Measurements from ENCODE around the gene CDC42BPG. TPM values are rescaled to one million over a fixed set of nuclear protein-coding genes. Genes with fewer than 3 reads are reported as not detected.
"Not testable (repeated sequence)": the region's sequence is repeated elsewhere in the genome, so short reads cannot be mapped to it uniquely, and the experiment has no call there.

Gene CDC42BPG
- polyA plus RNA-seq, 1 donor: 0.91 TPM

- DNase-seq (ENCODE audit: low read depth): no peak
Observed at GRCh38 chr11:64849598-64850356, 5.3 kb upstream of the CDC42BPG start.

DNA sequence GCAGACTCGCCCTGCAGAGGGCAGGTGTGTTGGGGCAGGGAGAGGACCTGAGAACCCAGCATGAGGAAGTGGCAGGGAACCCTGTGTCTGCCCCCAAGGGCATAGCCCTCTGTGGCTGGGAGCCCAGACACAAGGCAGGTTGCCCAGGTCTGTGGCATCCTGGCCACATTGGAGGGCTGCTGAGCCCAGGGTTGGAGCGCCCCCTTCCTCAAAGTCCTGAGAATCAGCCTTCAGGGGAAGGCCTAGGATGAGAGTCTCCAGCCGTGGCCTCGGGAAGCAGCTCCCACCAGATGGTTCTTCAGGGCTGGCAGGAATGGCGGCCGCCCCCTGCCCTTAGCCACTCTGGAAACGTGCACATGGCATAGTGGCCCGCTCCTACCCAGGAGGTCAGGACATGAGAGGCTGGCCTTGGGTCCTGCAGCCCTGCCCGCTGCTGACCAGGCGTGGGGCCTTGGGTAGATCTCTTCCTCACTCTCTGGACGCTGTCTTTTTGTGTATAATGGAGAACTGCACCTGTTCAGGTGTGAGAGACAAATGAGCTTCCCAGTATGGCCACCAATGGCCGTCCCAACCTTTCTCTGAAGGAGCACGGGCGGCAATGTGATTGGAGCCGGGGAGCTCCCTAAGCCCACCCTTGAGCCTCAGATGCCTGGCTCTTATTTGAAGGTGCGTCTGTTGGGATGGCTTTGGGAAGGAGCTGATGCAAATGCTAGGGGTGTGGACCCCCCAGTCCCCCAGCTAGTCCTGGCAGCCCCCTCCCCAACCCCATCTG lies 4.6 kb upstream of the CDC42BPG start:
- no peak for DNase-seq (ENCODE audit: low read depth)

GRCh38 chr11:64848214-64848825 lies 3.9 kb upstream of the CDC42BPG start:
- no peak for DNase-seq (ENCODE audit: low read depth)

GRCh38 chr11:64846998-64847666 lies 2.7 kb upstream of the CDC42BPG start:
- peak; percentile 54 for DNase-seq (ENCODE audit: low read depth)

- DNase-seq (ENCODE audit: low read depth): not testable (repeated sequence)
Observed at GRCh38 chr11:64845776-64846129, 1.3 kb upstream of the CDC42BPG start.

DNA sequence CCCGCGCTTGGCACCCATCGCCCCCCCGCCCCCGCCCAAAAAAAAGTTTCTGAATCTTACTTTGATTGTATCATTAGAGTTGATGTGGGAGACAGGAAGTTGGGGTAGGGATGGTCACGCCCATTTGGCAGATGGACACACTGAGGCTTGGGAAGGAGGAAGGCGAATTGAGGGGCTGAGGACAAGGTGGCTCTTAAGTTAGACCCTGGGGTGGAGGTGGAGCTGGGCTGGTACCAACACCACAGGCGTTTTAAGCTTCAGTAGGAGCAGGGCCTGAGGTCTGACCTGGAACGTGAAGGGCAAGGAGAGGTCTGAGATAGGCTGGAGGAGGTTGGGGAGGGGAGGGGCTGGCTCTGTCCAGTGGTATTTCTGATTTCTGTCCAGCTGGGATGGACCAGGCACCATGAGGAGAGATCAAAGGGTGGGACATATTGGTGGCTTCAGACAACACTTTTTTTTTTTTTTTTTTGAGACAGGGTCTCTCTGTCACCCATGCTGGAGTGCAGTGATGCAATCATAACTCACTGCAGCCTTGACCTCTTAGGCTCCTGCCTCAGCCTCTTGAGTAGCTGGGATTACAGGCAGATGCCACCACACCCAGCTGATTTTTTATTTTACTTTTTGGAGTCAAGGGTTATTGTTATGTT lies 799 bp upstream of the CDC42BPG start:
- DNase-seq (ENCODE audit: low read depth): no peak

GRCh38 chr11:64843686-64844329 lies 645 bp downstream of the CDC42BPG start:
- no peak for DNase-seq (ENCODE audit: low read depth)

GRCh38 chr11:64842851-64843685 lies 1.4 kb downstream of the CDC42BPG start:
- no peak for DNase-seq (ENCODE audit: low read depth)

GRCh38 chr11:64842366-64842759 lies 2.1 kb downstream of the CDC42BPG start:
- no peak for DNase-seq (ENCODE audit: low read depth)

- DNase-seq (ENCODE audit: low read depth): no peak
Observed at GRCh38 chr11:64841592-64842365, 2.7 kb downstream of the CDC42BPG start.

GRCh38 chr11:64839887-64840782 lies 4.3 kb downstream of the CDC42BPG start:
- DNase-seq (ENCODE audit: low read depth): no peak

GRCh38 chr11:64839335-64839734 lies 5.1 kb downstream of the CDC42BPG start:
- no peak for DNase-seq (ENCODE audit: low read depth)

DNA sequence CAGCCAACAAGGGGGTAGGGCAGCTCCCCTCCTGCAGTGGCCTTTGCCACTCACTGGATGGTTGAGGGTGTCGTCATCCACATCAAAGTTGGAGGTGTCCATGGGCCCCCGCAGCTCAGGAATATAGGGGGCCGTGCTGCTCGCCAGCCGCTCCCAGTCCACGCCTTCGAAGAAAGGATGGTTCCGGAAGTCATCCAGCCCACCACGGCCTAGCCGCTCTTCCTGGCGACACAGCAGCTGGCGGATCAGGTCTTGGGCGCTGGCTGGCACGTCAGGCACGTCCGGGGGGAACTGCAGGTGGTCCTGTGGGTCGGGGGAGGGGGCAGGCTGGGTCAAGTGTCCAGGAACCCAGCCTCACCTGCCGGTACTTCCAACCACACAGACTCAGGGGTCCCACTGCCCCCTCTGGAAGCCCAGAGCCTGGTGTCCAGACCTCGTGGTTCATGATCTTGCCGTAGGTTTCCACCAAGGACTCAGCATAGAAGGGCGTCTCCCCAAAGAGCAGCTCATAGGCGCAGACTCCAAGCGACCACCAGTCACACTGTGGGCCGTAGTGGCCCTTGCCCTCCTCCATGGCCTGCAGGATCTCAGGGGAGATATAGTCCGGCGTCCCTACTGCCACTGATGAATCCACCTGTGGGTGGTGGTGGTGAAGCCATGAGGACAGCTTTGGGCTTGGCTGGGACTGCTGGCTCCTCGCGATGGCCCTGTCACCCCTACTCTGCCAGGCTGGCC lies 5.7 kb downstream of the CDC42BPG start:
- DNase-seq (ENCODE audit: low read depth): no peak

GRCh38 chr11:64837887-64838351 lies 6.5 kb downstream of the CDC42BPG start:
- DNase-seq (ENCODE audit: low read depth): no peak

- no peak for DNase-seq (ENCODE audit: low read depth)
Observed at GRCh38 chr11:64836448-64837072, 7.9 kb downstream of the CDC42BPG start.

DNA sequence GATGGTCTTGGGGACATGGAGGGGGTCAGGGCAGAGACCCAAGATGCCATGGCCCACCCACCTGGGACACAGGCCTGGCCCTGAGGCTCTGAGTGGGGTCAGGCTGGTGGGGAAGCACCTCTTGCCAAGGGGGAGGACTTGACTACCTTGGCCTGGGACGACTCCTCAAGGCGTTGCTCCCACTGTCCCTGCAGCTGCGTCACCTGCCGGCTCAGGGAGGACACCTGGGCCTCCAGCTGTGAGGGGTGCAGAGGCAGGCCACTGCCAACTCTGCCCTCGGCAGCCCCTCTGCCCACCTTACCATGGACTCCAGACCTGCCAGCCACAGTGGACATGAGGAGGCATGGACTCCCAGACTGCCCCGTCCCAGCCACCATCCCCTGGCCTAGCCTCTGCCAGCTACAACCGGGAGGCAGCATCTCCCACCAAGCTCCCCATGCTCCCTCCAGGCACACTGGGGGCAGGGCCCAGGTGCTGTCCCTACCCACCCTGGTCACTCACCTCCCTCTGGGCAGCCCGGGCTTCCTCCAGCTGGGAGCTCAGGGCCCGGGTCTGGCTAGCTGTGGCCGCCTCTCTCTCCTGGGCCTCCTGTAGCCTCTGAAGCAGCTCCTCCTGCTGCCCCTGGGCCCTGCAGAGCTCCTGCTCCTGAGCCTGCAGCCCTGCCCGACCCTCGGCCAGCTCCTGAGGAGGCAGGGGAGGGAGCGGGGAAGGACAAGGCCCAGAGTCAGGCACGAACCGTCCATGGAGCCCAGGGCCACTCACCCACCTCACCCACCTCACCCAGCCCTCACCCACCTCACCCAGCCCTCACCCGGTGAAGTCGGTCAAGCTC lies 8.6 kb downstream of the CDC42BPG start:
- no peak for DNase-seq (ENCODE audit: low read depth)

All from forelimb muscle (tissue), 1 donor.